Nephron (organoid): ENCODE results near the gene CIITA.
"Not testable (repeated sequence)": the region's sequence is repeated elsewhere in the genome, so short reads cannot be mapped to it uniquely, and the experiment has no call there.

ENCODE experiments used
- H3K27ac Mint-ChIP-seq, 3 experiments: 2 replicates each; pipeline ENCODE4 v1.8.0; 2020; ENCODE audit warnings: mixed read lengths in 3 of 3, mild to moderate bottlenecking in 2 of 3, moderate library complexity in 1 of 3
- H3K27me3 Mint-ChIP-seq: 2 replicates; pipeline ENCODE4 v1.8.0; 2021; ENCODE audit warnings: low read depth, mild to moderate bottlenecking, moderate library complexity, mixed read lengths
- H3K36me3 Mint-ChIP-seq: 2 replicates; pipeline ENCODE4 v1.8.0; 2020; ENCODE audit warnings: low read depth, mixed read lengths
- H3K4me1 Mint-ChIP-seq: 2 replicates; pipeline ENCODE4 v1.8.0; 2020; ENCODE audit warnings: mixed read lengths
- H3K4me3 Mint-ChIP-seq, 3 experiments: 2 replicates each; pipeline ENCODE4 v1.8.0; 2020; ENCODE audit warnings: mild to moderate bottlenecking in 3 of 3, mixed read lengths in 3 of 3, moderate library complexity in 2 of 3
- H3K9me3 Mint-ChIP-seq: 2 replicates; pipeline ENCODE4 v1.8.0; 2020; ENCODE audit warnings: mixed read lengths
- TF ChIP-seq, protein P1 (sequence below), 3 experiments: fragments of 200-600 bp; sonication (generic); IDR thresholded peaks; one replicate each; pipeline ENCODE4 v1.5.0; 2021; ENCODE audit warnings: antibody characterized with exemption in 3 of 3; ENCODE audit not compliant: unreplicated experiment in 3 of 3

CIITA gene

DNA sequence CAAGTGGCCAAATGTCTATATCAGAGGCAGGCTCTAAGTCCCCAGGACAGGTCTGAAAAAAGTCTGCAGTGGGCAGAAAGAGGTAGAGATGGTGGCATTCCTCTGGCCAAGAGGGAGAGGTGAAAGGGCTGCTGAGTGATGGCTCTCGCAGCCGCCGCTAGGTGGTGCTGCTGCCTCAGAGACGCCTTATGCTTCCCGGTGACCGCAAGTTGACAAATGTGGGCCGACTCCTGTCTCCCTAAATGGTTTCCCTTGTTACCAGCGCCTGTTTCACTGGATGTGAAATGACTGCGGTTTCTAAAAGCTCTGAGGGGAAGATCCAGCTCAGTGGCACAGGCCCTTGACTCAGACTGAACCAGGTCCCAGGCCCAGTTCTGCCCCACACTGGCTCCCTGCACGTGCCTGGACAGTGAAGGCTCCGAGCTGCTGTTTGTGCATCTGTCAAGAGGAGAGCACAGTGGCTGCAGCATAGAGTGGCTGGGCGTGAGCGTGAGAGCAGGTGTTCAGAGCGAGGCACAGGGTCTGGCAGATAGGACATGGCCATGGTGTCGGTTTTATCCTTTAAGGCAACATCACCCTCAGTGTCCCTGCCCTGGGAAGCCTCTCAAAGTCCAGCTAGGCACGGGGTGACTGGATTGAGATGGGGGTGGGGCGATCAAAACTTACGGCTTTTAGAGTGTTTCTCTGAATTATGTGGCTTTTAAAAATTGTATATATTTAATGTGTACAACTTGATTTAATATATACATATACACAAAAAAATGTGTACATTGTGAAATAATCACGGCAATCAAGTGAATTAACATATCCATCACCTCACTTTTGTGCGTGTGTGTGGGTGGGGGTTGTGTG, 87.3 kb downstream of the CIITA start:
- H3K27ac Mint-ChIP-seq, result no peak overlapping the region
- TF ChIP-seq, protein P1, sequence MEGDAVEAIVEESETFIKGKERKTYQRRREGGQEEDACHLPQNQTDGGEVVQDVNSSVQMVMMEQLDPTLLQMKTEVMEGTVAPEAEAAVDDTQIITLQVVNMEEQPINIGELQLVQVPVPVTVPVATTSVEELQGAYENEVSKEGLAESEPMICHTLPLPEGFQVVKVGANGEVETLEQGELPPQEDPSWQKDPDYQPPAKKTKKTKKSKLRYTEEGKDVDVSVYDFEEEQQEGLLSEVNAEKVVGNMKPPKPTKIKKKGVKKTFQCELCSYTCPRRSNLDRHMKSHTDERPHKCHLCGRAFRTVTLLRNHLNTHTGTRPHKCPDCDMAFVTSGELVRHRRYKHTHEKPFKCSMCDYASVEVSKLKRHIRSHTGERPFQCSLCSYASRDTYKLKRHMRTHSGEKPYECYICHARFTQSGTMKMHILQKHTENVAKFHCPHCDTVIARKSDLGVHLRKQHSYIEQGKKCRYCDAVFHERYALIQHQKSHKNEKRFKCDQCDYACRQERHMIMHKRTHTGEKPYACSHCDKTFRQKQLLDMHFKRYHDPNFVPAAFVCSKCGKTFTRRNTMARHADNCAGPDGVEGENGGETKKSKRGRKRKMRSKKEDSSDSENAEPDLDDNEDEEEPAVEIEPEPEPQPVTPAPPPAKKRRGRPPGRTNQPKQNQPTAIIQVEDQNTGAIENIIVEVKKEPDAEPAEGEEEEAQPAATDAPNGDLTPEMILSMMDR (IDR thresholded peaks at IDR 0.05; ENCODE audit: unreplicated experiment in 3 of 3), result peak; percentile 91 to 97 (median 96)
- H3K4me1 Mint-ChIP-seq, result peaks cover 22% of the 10 kb centered on the region
- H3K27me3 Mint-ChIP-seq, result peaks cover 4% of the 10 kb centered on the region
- no peaks in the 10 kb centered on the region for H3K9me3 Mint-ChIP-seq
- H3K4me3 Mint-ChIP-seq, result no peak overlapping the region
- H3K36me3 Mint-ChIP-seq, result peaks cover 28% of the 10 kb centered on the region

DNA sequence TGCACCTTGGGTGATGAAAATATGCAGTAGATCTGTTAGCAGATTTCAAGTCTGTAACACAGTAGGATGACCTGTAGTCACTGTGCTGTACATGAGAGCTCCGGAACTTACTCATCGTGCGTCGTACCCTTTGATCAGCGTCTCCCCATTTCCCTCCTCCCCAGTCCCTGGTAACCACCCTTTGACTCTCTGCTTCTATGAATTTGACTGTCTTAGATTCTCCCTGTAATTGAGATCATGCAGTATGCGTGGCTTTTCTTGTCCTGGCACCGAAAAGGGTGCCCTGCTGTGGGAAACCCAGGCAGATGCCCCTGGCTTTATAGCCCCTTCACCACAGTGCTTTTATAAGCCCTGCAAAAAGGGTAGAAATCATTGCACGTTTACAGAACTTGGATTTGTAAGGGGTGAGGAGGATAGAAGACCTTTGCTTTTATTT, 87.9 kb downstream of the CIITA start:
- Mint-ChIP-seq H3K27me3 (peaks cover 4% of the 10 kb centered on the region), H3K4me1 (peaks cover 22% of the 10 kb centered on the region), H3K27ac (no peak overlapping the region), H3K36me3 (peaks cover 28% of the 10 kb centered on the region), H3K4me3 (no peak overlapping the region), H3K9me3 (no peaks in the 10 kb centered on the region)
- TF ChIP-seq, protein P1 (IDR thresholded peaks at IDR 0.05; ENCODE audit: unreplicated experiment in 3 of 3), result no peak

DNA sequence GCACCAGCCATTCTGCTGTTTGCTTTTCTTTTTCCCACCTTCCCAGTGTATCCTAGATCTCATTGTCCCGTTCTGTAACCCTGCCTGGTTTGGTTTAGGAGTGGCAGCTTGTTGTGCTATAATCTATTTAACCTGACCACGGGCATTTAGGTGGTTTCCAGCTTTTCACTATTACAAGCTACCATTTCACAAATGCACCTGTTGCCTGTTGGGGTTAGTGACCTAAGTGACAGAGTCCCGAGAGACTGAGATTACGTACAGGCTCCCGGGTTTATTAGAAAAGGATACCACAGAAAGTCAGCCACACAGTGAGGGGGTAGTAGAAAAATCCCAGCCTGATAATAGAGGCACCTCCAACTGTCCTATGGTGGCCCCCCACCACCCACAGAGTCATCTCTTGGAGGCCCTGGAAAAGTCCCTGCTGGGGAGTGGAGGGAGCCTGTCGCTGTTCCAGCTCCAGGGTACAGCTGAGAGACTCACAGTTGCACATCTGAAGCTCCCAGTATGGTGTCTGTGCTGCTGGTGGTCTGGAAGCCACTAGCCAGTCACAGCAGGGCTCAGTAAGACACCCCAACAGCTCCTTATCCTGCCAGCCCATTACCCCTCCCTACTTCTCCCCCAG, 88.5 kb downstream of the CIITA start:
- Mint-ChIP-seq H3K4me3 (no peak overlapping the region), H3K9me3 (no peaks in the 10 kb centered on the region), H3K27ac (no peak overlapping the region), H3K36me3 (peaks cover 24% of the 10 kb centered on the region), H3K4me1 (peaks cover 22% of the 10 kb centered on the region), H3K27me3 (peaks cover 4% of the 10 kb centered on the region)
- TF ChIP-seq, protein P1 (IDR thresholded peaks at IDR 0.05; ENCODE audit: unreplicated experiment in 3 of 3), result no peak

DNA sequence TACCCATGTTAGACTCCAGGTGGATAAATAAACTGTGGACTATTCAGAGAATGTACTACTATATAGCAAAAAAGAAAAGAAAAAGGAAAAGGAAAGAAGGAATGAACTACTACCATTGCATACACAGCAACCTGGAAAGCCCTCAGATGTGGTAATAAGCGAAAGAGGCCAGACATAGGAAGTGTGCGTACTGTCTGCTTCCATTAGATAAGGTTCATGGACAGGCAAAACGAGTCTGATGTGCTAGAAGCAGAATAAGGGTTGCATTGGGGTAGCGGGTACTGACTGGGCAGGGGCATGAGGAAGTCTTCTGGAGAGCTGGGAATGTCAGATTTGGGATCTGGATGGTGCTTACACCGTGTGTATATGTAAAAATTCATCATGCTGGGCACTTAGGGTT, 89.1 kb downstream of the CIITA start:
- H3K36me3 Mint-ChIP-seq, result peaks cover 24% of the 10 kb centered on the region
- no peak overlapping the region for H3K4me3 Mint-ChIP-seq
- no peaks in the 10 kb centered on the region for H3K9me3 Mint-ChIP-seq

DNA sequence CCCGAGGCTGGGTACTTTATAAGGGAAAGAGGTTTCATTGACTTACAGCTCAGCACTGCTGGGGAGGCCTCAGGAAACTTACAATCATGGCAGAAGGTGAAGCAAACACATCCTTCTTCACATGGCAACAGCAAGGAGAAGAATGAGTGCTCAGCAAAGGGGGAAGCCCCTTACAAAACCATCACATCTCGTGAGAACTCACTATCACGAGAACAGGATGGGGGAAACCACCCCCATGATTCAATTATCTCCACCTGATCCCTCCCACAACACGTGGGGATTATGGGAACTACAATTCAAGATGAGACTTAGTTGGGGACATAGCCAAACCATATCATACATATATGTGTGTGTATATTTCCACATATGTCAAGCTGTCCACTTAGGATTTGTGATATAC, 89.6 kb downstream of the CIITA start:
- H3K27ac Mint-ChIP-seq, H3K27me3 Mint-ChIP-seq, H3K4me3 Mint-ChIP-seq, H3K9me3 Mint-ChIP-seq: not testable (repeated sequence)
- peaks cover 28% of the 10 kb centered on the region for H3K36me3 Mint-ChIP-seq
- peaks cover 20% of the 10 kb centered on the region for H3K4me1 Mint-ChIP-seq

More for the DNA sequence above, 89.1 kb downstream of the CIITA start:
- peaks cover 17% of the 10 kb centered on the region for H3K4me1 Mint-ChIP-seq
- H3K27ac Mint-ChIP-seq, result no peak overlapping the region
- peaks cover under 1% of the 10 kb centered on the region for H3K27me3 Mint-ChIP-seq
- TF ChIP-seq, protein P1 (IDR thresholded peaks at IDR 0.05; ENCODE audit: unreplicated experiment in 3 of 3), result no peak

DNA sequence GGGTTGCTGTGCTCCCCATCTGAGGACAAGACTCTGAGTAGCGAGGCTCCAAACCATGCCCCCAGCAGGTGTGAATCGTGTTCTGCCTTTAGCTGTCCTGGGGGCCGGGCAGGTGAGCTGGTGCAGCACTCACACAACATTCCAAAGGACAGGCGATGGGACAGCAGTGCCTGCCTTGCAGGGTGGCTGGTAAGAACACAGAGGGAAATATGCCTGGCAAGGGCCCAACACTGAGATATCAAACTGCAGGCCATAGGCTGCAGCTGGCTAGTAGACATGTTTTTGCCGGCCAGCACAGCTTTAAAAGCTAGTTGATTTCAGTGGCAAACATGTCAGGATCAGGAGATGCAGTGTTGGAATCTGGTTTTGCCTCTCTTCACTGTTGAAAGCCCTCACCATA, 91.0 kb downstream of the CIITA start:
- Mint-ChIP-seq H3K27ac (no peak overlapping the region), H3K4me3 (no peak overlapping the region), H3K36me3 (peaks cover 29% of the 10 kb centered on the region), H3K27me3 (no peaks in the 10 kb centered on the region), H3K9me3 (no peaks in the 10 kb centered on the region), H3K4me1 (peaks cover 32% of the 10 kb centered on the region)
- TF ChIP-seq, protein P1 (IDR thresholded peaks at IDR 0.05; ENCODE audit: unreplicated experiment in 3 of 3), result no peak
